NOMO-1 (cell line): ENCODE data around the gene UGP2.
A peak's percentile ranks its signal among the peaks of the same experiment; 100 is the strongest.
"Not testable (repeated sequence)": the region's sequence is repeated elsewhere in the genome, so short reads cannot be mapped to it uniquely, and the experiment has no call there.

Experiments
- DNase-seq, 2 experiments: peaks; one replicate each; lab custom pipeline; 2025; ENCODE audit not compliant: unreplicated experiment in 2 of 2; lab: John Stamatoyannopoulos, UW

Gene UGP2

GRCh38 chr2:63837036-63837594, 4.6 kb upstream of the UGP2 start:
- no peak for DNase-seq

GRCh38 chr2:63840081-63840784, 1.5 kb upstream of the UGP2 start:
- DNase-seq = peak; percentile 53 to 62

GRCh38 chr2:63840785-63841253, 877 bp upstream of the UGP2 start:
- DNase-seq = peak; percentile 92 to 99

DNA sequence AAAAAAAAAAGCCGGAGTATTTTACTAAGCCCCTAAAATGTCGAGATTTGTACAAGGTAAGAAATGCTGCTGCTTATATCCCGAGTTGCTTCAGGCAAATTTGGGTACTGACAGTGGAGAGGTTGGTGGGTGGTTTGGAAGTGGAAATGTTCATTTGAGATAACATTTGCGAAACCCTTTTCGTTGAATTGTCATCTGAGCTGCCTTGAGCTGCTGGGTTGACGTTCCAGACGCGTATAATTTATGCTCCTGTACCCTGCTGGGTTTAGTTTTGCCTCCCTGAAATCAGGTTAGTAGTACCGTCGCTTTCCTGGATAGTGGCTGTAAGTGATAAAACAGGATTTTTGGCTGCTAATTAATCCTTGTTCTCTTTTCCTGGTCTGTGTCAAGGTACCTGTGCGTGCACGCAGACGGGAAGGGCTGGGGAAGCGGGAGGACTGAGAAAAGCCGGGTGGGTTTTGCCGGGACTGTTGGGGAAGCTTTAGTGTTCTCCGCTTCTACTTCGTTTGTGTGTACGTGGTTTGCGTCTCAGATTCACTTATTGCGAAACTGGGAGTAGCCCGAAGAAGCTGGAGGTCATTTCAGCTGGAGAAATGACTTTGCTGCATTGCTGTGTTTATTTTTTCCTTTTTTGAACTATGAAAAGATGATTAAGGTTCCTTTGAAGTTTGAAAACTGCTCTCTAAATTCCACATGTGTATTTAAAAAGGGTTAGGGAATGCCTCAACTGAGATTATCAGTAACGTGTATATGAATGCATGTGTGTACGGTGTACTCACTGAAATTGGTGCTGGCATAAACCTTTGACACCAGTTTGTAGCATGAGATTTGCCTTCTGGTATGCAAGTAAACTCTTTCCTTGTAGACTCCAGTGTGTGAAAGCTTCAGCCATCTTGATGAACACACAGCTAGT, 709 bp downstream of the UGP2 start:
- DNase-seq = peak; percentile 49 to 53

DNA sequence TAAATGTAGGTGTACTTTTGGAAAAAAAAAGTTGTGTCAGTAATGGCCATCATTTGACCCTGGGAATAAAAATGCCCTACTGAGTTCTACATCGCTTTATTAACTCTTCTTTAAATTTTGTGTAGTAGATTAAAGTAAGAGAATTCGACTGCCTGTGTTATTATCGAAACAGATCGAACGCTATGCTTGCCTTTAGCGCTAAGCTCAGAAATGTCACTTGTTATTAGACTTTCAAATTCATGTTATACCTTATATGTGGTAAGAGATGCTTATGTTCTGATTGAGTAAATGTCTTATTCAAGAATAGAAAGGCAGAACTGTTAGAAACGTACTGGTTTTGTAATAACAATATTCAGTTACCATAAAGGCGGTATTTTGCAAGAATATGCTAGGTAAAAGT, 1.4 kb downstream of the UGP2 start:
- peak in 1 of 2 experiments; percentile 7 for DNase-seq

- no peak for DNase-seq
Observed at GRCh38 chr2:63843791-63844190, 2.1 kb downstream of the UGP2 start.

- DNase-seq = no peak
Observed at GRCh38 chr2:63844616-63845015, 2.9 kb downstream of the UGP2 start.

GRCh38 chr2:63845866-63846265, 4.2 kb downstream of the UGP2 start:
- DNase-seq = no peak

DNA sequence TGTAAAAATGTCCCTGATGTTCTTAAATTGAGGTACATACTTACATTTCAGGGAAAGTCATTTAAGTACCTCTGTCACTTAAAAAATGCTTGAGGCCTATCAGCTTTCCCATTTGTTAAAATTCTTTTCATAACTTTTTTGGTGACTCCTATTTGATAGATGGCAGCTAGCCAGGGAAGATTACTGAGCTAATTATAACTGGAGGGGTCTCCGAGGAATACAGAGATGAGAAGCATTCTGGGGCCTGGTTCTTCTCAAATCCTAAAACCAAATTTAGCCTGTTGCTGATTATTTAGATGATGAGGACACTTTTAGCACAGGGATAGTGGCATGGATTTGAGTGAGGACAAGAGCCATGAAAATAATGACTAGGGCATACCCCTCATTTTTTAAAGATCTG, 4.8 kb downstream of the UGP2 start:
- no peak for DNase-seq

GRCh38 chr2:63847571-63847970, 5.9 kb downstream of the UGP2 start:
- not testable (repeated sequence) for DNase-seq

GRCh38 chr2:63849381-63850203, 7.9 kb downstream of the UGP2 start:
- no peak for DNase-seq

DNA sequence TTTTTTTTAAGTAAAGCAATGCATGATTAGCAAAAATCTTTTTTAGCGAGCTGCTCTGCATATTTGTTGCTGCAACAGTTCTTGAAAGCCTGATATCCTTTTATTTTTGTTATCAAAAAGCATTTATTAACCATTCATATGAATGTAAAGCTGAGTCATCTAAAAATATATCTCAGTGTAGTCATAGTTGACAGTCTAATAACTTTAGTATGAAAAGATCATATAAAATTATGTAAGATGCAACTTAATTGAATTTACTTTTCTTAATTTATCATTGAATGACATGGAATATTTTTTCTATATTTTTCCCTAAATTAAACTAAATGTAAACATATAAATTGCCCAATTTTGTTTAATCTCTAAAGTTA, 8.5 kb downstream of the UGP2 start:
- DNase-seq = no peak

DNA sequence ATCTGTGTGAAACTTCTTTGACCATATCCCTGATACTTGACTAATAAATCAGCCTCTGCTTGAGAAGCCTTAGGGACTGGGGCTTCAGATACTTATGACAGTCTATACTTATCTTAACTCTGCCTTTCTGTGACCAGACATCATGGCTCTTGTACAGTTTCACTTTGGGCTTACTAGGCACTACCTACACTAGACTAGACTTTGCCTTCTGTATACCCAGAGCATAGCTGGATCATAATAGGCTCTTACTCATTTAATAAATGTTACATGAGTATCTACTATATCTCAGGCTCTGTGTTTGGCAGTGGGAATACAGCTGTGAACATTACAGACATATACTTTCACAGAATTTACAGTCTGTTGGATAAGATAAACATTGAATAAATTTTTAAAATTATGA, 9.0 kb downstream of the UGP2 start:
- DNase-seq = no peak

GRCh38 chr2:63851691-63852311, 10.1 kb downstream of the UGP2 start:
- no peak for DNase-seq

GRCh38 chr2:63853527-63854310, 12.0 kb downstream of the UGP2 start:
- no peak for DNase-seq

DNA sequence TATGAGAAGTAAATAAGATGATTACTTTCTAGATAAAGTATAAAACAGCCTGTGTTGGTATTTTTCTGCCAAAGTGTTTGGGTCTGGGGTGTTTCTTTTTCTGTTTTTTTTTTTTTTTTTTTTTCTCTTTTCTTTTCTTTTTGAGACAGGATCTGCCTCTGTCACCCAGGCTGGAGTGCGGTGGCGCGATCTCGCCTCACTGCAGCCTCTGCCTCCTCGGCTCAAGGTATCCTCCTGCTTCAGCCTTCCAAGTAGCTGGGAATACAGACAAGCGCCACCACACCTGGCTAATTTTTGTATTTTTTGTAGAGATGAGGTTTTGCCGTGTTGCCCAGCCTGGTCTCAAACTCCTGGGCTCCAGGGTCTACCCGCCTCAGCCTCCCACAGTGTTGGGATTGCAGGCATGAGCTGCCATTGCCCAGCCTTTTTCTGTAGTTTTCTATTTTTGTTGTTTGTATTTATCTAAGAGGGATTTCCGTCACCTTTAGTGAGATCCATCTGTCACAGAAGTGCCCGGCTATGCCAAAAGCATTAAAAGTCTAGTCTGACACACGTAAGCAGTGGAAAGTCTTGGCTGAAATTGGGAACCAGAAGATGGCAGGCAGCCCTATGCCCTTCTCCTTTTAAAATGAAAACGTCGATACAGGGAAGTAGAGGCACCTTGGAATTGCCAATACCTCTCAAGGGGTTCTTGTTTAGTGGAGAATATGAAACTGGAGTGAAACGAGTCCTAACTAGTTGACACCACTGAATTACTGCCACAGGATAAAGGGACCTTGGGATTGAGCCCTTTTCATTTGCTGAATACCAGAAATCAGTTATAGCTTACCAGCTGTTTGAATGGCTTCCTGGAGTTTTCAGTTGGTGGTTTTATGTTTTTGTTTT, 14.0 kb downstream of the UGP2 start:
- DNase-seq = no peak

- DNase-seq = no peak
Observed at GRCh38 chr2:63856303-63856603, 14.6 kb downstream of the UGP2 start.

DNA sequence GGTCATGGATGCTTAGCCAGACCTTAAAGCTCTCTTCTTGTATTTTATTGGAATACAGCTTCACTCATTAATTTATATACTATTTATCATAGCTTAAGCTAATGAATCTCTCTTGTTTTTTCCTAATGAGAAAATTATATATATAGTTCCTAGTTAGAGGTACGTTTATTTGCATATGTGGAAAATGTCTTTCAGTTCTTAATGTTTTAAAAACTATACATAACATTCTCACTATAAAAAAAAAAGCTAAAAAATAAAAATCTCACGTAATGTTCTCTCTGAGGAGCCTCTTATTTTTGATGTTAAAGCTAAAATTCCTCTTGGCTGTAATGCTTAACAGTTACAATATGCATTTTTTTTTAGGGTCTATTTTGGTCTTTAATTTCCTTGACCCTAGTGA, 16.6 kb downstream of the UGP2 start:
- no peak for DNase-seq
